HCT116 (cell line): ENCODE measurements around the gene NEK6. TPM values are rescaled to one million over a fixed set of nuclear protein-coding genes. Genes with fewer than 3 reads are reported as not detected.

Source experiments
- ATAC-seq: fragments of 200-7000 bp; cut with Tn5 transposase; 2 replicates; pipeline ENCODE4 v1.9.1; 2020; ENCODE audit warnings: mild to moderate bottlenecking, moderate library complexity
- BruUV-seq: library from RNA; stranded (reverse); fragments of 400-500 nt; replicated peaks from 2 replicates; lab custom pipeline; 2021; lab: Mats Ljungman, UMichigan
- CTCF ChIA-PET: fragments of 300-600 bp; sonication (Branson Sonifier 250); formaldehyde crosslinking; loops from one replicate; lab custom pipeline; 2021; ENCODE audit warnings: antibody characterized with exemption; lab: Charles Lee
- POLR2A ChIA-PET: fragments of 300-600, 350-600 bp; sonication (Branson Sonifier 250); formaldehyde crosslinking; loops from one replicate; lab custom pipeline; 2021; ENCODE audit warnings: antibody characterized with exemption; lab: Charles Lee
- RAD21 ChIA-PET, 2 experiments: fragments of 300-600 bp; sonication (Branson Sonifier 250); formaldehyde crosslinking; loops; one replicate each; lab custom pipeline; 2023; ENCODE audit warnings: low total read pairs in 2 of 2; ENCODE audit not compliant: uncharacterized antibody in 2 of 2, unreplicated experiment in 2 of 2, low non-redundant PET in 1 of 2; lab: Charles Lee
- DNase-seq: peaks from one replicate; pipeline ENCODE4 v3.0.0-alpha.2; 2010; ENCODE audit warnings: low read depth, low spot score
- H2AFZ ChIP-seq: fragments of 200-600 bp; shearing (Covaris generic), sonication (generic); 2 replicates; pipeline ENCODE4 v1.6.1; 2017; ENCODE audit warnings: low read depth, mixed run types, mixed read lengths, antibody characterized with exemption, low read length; ENCODE audit not compliant: poor library complexity, severe bottlenecking
- H3K27ac ChIP-seq: 2 replicates; pipeline ENCODE4 v1.5.1; 2012; ENCODE audit warnings: low read depth, low read length
- H3K27me3 ChIP-seq: fragments of 200-600 bp; sonication (generic); 2 replicates; pipeline ENCODE4 v1.6.1; 2016; ENCODE audit warnings: mixed run types, low read length, mixed read lengths; ENCODE audit not compliant: insufficient read depth
- H3K36me3 ChIP-seq, 2 experiments: fragments of 200-500 bp in 1 of 2; fragments of 200-600 bp in 1 of 2; sonication (Bioruptor generic) in 1 of 2; sonication (generic) in 1 of 2; 2 replicates each; pipeline versions ENCODE4 v1.5.1 to v1.6.1; 2014 to 2016; ENCODE audit warnings: low read length in 2 of 2, inconsistent platforms in 1 of 2, mixed read lengths in 1 of 2, mixed run types in 1 of 2; ENCODE audit not compliant: insufficient read depth in 2 of 2, control insufficient read depth in 1 of 2
- H3K4me1 ChIP-seq, 2 experiments: fragments of 200-600 bp in 1 of 2; sonication (generic) in 1 of 2; 2 replicates each; pipeline versions ENCODE4 v1.5.1 to v1.6.1; 2012 to 2017; ENCODE audit warnings: low read length in 2 of 2, inconsistent platforms in 1 of 2, mild to moderate bottlenecking in 1 of 2, mixed read lengths in 1 of 2, mixed run types in 1 of 2, moderate library complexity in 1 of 2; ENCODE audit not compliant: insufficient read depth in 2 of 2, control insufficient read depth in 1 of 2
- H3K4me2 ChIP-seq: fragments of 200-600 bp; sonication (generic); 2 replicates; pipeline ENCODE4 v1.6.1; 2017; ENCODE audit warnings: mixed run types, low read length, mixed read lengths
- H3K4me3 ChIP-seq, 2 experiments: fragments of 200-600 bp in 1 of 2; sonication (generic) in 1 of 2; replicated peaks in 1 of 2; 2 replicates each; pipeline ENCODE4 v1.5.1; 2011 to 2016; ENCODE audit warnings: low read length in 2 of 2, control low read depth in 1 of 2, low read depth in 1 of 2, mild to moderate bottlenecking in 1 of 2, mixed read lengths in 1 of 2, mixed run types in 1 of 2
- H3K79me2 ChIP-seq: fragments of 200-600 bp; sonication (generic); 2 replicates; pipeline ENCODE4 v1.6.1; 2017; ENCODE audit warnings: mild to moderate bottlenecking, mixed run types, low read length, moderate library complexity, mixed read lengths; ENCODE audit not compliant: insufficient read depth
- H3K9ac ChIP-seq: fragments of 200-600 bp; sonication (generic); 2 replicates; pipeline ENCODE4 v1.6.1; 2016; ENCODE audit warnings: low read length, mixed read lengths
- H3K9me2 ChIP-seq: fragments of 200-600 bp; sonication (generic), shearing (Covaris generic); 2 replicates; pipeline ENCODE4 v1.6.1; 2017; ENCODE audit warnings: mixed run types, mild to moderate bottlenecking, moderate library complexity; ENCODE audit not compliant: insufficient read depth
- H3K9me3 ChIP-seq, 2 experiments: fragments of 200-500 bp in 1 of 2; fragments of 200-600 bp in 1 of 2; sonication (Bioruptor generic) in 1 of 2; sonication (generic) in 1 of 2; 2 replicates each; pipeline ENCODE4 v1.6.1; 2014 to 2017; ENCODE audit warnings: low read length in 2 of 2, mixed read lengths in 2 of 2, inconsistent platforms in 1 of 2, low read depth in 1 of 2, mild to moderate bottlenecking in 1 of 2, mixed run types in 1 of 2, moderate library complexity in 1 of 2; ENCODE audit not compliant: control insufficient read depth in 1 of 2, insufficient read depth in 1 of 2
- H4K20me1 ChIP-seq: fragments of 200-600 bp; sonication (generic), shearing (Covaris generic); 2 replicates; pipeline ENCODE4 v1.6.1; 2017; ENCODE audit warnings: mixed run types, mild to moderate bottlenecking, moderate library complexity; ENCODE audit not compliant: insufficient read depth
- ATF3 ChIP-seq: IDR thresholded peaks from 2 replicates; pipeline ENCODE4 v1.6.1; 2012
- CEBPB ChIP-seq: IDR thresholded peaks from 2 replicates; pipeline ENCODE4 v1.6.1; 2012; ENCODE audit warnings: low read depth
- CTCF ChIP-seq, 3 experiments: fragments of 200-600 bp in 1 of 3; sonication (generic) in 1 of 3; IDR thresholded peaks in 2 of 3; conservative IDR thresholded peaks in 1 of 3; 2 replicates each; pipeline ENCODE4 v1.5.1; 2012 to 2017; ENCODE audit warnings: low read depth in 2 of 3, low read length in 2 of 3, antibody characterized with exemption in 1 of 3, borderline replicate concordance in 1 of 3, control low read depth in 1 of 3, mild to moderate bottlenecking in 1 of 3, mixed read lengths in 1 of 3, mixed run types in 1 of 3, moderate library complexity in 1 of 3; ENCODE audit not compliant: insufficient read depth in 1 of 3
- EGR1 ChIP-seq: IDR thresholded peaks from 2 replicates; pipeline ENCODE4 v1.6.1; 2012; ENCODE audit warnings: low read depth
- ELF1 ChIP-seq: IDR thresholded peaks from 2 replicates; pipeline ENCODE4 v1.6.1; 2012; ENCODE audit warnings: low read depth, borderline replicate concordance
- EZH2 ChIP-seq: fragments of 200-600 bp; sonication (generic); IDR thresholded peaks from 2 replicates; pipeline ENCODE4 v1.6.1; 2017; ENCODE audit warnings: antibody characterized with exemption, mixed run types
- EZH2phosphoT487 ChIP-seq: fragments of 200-600 bp; IDR thresholded peaks from 2 replicates; pipeline ENCODE4 v1.6.1; 2018; ENCODE audit warnings: antibody characterized with exemption, borderline replicate concordance
- FOSL1 ChIP-seq: IDR thresholded peaks from 2 replicates; pipeline ENCODE4 v1.6.1; 2012; ENCODE audit warnings: low read depth
- MAX ChIP-seq: IDR thresholded peaks from 2 replicates; pipeline ENCODE4 v1.6.1; 2012
- POLR2AphosphoS5 ChIP-seq: IDR thresholded peaks from 2 replicates; pipeline ENCODE4 v1.6.1; 2011; ENCODE audit warnings: mild to moderate bottlenecking, low read depth, low read length, moderate library complexity
- REST ChIP-seq: IDR thresholded peaks from 2 replicates; pipeline ENCODE4 v1.6.1; 2012; ENCODE audit warnings: low read depth
- SIN3A ChIP-seq: IDR thresholded peaks from 2 replicates; pipeline ENCODE4 v1.6.1; 2012; ENCODE audit warnings: low read depth
- SP1 ChIP-seq: IDR thresholded peaks from 2 replicates; pipeline ENCODE4 v1.6.1; 2012; ENCODE audit warnings: low read depth
- SRF ChIP-seq: IDR thresholded peaks from 2 replicates; pipeline ENCODE4 v1.6.1; 2012; ENCODE audit warnings: low read depth
- ZNF274 ChIP-seq: fragments of 200-500 bp; sonication (Bioruptor generic); IDR thresholded peaks from 2 replicates; pipeline ENCODE4 v1.6.1; 2014; ENCODE audit warnings: mild to moderate bottlenecking, low read depth, low read length, inconsistent platforms
- intact Hi-C: fragments of 100-400 bp; cut with micrococcal nuclease; formaldehyde crosslinking; loops from 2 replicates; pipeline ENCODE4 v1.10.0; 2022
- total RNA-seq: library from RNA; stranded (reverse); gene quantifications from one replicate; pipeline ENCODE4 v1.2.1, GENCODE V29; 2021; ENCODE audit not compliant: unreplicated experiment

NEK6 gene
- total RNA-seq, 1 experiment from 2014 or later = 40.8 TPM

DNA sequence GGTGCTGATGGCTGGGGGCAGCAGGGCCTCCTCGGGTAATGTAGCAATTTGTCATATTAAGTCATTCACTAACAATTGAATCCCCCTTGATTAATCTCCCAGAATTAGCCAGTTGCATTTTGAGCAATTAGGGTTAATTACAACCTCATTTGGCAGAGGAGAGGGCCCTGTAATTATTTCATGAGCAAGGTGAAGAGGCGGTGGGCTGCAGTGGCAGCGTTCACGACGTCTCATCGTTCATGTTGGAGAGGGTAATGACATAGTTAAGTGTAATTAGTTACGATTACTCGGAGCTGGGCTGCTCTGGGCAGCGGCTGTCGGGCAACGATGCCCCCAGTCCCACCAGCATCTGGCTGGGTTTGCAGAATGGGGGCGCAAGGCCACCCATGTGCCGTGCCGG lies 46.0 kb downstream of the NEK6 start:
- peaks cover 27 to 68% of the 10 kb centered on the region in 2 experiments for H3K4me1 ChIP-seq
- H3K36me3 ChIP-seq = peaks cover 0 to 4% of the 10 kb centered on the region in 2 experiments; a peak in 1 of 4 replicates
- H3K4me2 ChIP-seq = no peak overlapping the region
- H3K27ac ChIP-seq = no peak overlapping the region
- H3K79me2 ChIP-seq = peaks cover under 1% of the 10 kb centered on the region; the same call in 1 of the 2 replicates
- H3K9me3 ChIP-seq = no peaks in the 10 kb centered on the region
- no peak overlapping the region for H3K9ac ChIP-seq
- no peak overlapping the region for H2AFZ ChIP-seq
- CTCF ChIA-PET = no interaction called here
- no peak for DNase-seq
- intact Hi-C loops = no loop called here
- H3K27me3 ChIP-seq = no peaks in the 10 kb centered on the region
- no TSS peak for BruUV-seq
- no peak for TF ChIP-seq REST
- no peak for TF ChIP-seq EZH2
- no peak for TF ChIP-seq ZNF274
- no peak for TF ChIP-seq SP1
- TF ChIP-seq ELF1 = no peak
- TF ChIP-seq, all 23 proteins: peak for 0
- POLR2A ChIA-PET = no interaction called here
- H3K9me2 ChIP-seq = no peaks in the 10 kb centered on the region
- no peak overlapping the region for H3K4me3 ChIP-seq
- no peaks in the 10 kb centered on the region for H4K20me1 ChIP-seq
- no peak for ATAC-seq
- RAD21 ChIA-PET = no interaction called here

- BruUV-seq = no TSS peak
- Histone ChIP-seq H3K79me2 (no peaks in the 10 kb centered on the region; the same call in 1 of the 2 replicates), H3K9ac (no peak overlapping the region), H2AFZ (no peak overlapping the region), H3K27ac (no peak overlapping the region), H3K27me3 (no peaks in the 10 kb centered on the region), H3K4me2 (no peak overlapping the region), H3K4me3 (no peak overlapping the region), H3K9me3 (no peaks in the 10 kb centered on the region), H3K9me2 (no peaks in the 10 kb centered on the region), H4K20me1 (no peaks in the 10 kb centered on the region), H3K36me3 (peaks cover 0 to 4% of the 10 kb centered on the region in 2 experiments; a peak in 1 of 4 replicates), H3K4me1 (peaks cover 27 to 68% of the 10 kb centered on the region in 2 experiments)
- no peak for DNase-seq
- intact Hi-C loops = no loop called here
- ChIA-PET POLR2A (no interaction called here), RAD21 (no interaction called here), CTCF (no interaction called here)
- ATAC-seq = no peak
- no peak for TF ChIP-seq SP1
- TF ChIP-seq ATF3 = no peak
- no peak for TF ChIP-seq SIN3A
- no peak for TF ChIP-seq FOSL1
- no peak for TF ChIP-seq MAX
- no peak for TF ChIP-seq CTCF (IDR thresholded peaks at IDR 0.05 in 2 of 3, conservative IDR thresholded peaks at IDR 0.05 in 1 of 3; ENCODE audit: borderline replicate concordance in 1 of 3, insufficient read depth in 1 of 3, low read depth in 2 of 3, low read length in 2 of 3)
- TF ChIP-seq POLR2AphosphoS5 = no peak
- TF ChIP-seq SRF = no peak
- TF ChIP-seq CEBPB = no peak
- TF ChIP-seq EGR1 = no peak
- TF ChIP-seq EZH2phosphoT487 = no peak
Measured at GRCh38 chr9:124304285-124304684, 46.5 kb downstream of the NEK6 start.
